ENCODE measurements around the gene PCBP3. TPM values are rescaled to one million over a fixed set of nuclear protein-coding genes. Genes with fewer than 3 reads are reported as not detected.

PCBP3 gene
- polyA plus RNA-seq, 1 donor from 2014 or later, result 1.7 TPM

DNA sequence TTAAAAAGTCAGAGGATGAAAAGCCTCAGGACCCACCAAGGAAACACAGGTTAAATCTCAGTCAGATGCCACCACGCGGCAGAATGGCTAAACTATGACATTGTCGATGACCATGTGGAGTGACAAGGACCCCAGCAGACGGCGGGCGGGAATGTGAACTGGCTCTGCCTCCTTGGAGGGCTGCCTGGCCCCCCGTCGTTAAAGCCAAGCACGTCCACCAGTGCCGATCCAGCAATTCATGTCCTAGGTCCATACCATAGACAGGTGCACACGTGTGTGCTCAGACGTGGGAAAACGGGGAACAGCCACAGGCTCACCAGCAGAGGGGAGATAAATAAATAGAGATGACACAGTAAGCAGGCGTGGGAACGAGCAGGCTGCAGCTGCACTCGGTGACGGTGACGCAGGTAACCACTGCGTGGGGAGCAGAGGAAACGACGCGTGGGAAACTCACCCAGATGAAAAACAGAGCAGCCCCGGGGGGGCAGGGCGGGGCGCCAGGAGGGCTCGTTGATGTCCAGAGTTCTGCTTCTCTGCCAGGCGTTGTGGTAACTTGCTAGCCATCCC is 28.3 kb upstream of the PCBP3 start:
- H3K27ac ChIP-seq (ENCODE audit: low read length), result no peak overlapping the region

GRCh38 chr21:45617021-45617921 is 26.3 kb upstream of the PCBP3 start:
- Histone ChIP-seq H3F3A (ENCODE audit: insufficient read depth, low read length, poor library complexity, severe bottlenecking) (no peaks in the 10 kb centered on the region), H3K9me3 (ENCODE audit: low read length) (no peaks in the 10 kb centered on the region), H3K4me3 (ENCODE audit: low read length) (no peak overlapping the region), H3K9me2 (ENCODE audit: insufficient read depth, low read length) (no peaks in the 10 kb centered on the region), H3K27ac (ENCODE audit: low read length) (no peak overlapping the region), H3K79me2 (replicated peaks; ENCODE audit: insufficient read depth, low read length) (no peaks in the 10 kb centered on the region), H3K36me3 (ENCODE audit: insufficient read depth, low read length) (no peaks in the 10 kb centered on the region), H3K9ac (ENCODE audit: low read length) (no peak overlapping the region), H3K27me3 (ENCODE audit: insufficient read depth, low read depth, low read length) (no peaks in the 10 kb centered on the region), H3K4me2 (ENCODE audit: low read length) (no peak overlapping the region), H2AFZ (ENCODE audit: low read depth, low read length) (no peak overlapping the region), H4K20me1 (ENCODE audit: insufficient read depth) (no peaks in the 10 kb centered on the region)
- TF ChIP-seq RAD21 (conservative IDR thresholded peaks at IDR 0.05), result no peak

More for the DNA sequence above, 28.3 kb upstream of the PCBP3 start:
- Histone ChIP-seq H3K4me3 (ENCODE audit: low read length) (no peak overlapping the region), H3K9me2 (ENCODE audit: insufficient read depth, low read length) (no peaks in the 10 kb centered on the region), H3K4me2 (ENCODE audit: low read length) (no peak overlapping the region), H3K79me2 (replicated peaks; ENCODE audit: insufficient read depth, low read length) (no peaks in the 10 kb centered on the region), H3K9ac (ENCODE audit: low read length) (no peak overlapping the region), H3K9me3 (ENCODE audit: low read length) (no peaks in the 10 kb centered on the region), H3F3A (ENCODE audit: insufficient read depth, low read length, poor library complexity, severe bottlenecking) (no peaks in the 10 kb centered on the region), H2AFZ (ENCODE audit: low read depth, low read length) (no peak overlapping the region), H3K36me3 (ENCODE audit: insufficient read depth, low read length) (no peaks in the 10 kb centered on the region), H3K27me3 (ENCODE audit: insufficient read depth, low read depth, low read length) (no peaks in the 10 kb centered on the region), H4K20me1 (ENCODE audit: insufficient read depth) (no peaks in the 10 kb centered on the region)
- TF ChIP-seq, protein P1, sequence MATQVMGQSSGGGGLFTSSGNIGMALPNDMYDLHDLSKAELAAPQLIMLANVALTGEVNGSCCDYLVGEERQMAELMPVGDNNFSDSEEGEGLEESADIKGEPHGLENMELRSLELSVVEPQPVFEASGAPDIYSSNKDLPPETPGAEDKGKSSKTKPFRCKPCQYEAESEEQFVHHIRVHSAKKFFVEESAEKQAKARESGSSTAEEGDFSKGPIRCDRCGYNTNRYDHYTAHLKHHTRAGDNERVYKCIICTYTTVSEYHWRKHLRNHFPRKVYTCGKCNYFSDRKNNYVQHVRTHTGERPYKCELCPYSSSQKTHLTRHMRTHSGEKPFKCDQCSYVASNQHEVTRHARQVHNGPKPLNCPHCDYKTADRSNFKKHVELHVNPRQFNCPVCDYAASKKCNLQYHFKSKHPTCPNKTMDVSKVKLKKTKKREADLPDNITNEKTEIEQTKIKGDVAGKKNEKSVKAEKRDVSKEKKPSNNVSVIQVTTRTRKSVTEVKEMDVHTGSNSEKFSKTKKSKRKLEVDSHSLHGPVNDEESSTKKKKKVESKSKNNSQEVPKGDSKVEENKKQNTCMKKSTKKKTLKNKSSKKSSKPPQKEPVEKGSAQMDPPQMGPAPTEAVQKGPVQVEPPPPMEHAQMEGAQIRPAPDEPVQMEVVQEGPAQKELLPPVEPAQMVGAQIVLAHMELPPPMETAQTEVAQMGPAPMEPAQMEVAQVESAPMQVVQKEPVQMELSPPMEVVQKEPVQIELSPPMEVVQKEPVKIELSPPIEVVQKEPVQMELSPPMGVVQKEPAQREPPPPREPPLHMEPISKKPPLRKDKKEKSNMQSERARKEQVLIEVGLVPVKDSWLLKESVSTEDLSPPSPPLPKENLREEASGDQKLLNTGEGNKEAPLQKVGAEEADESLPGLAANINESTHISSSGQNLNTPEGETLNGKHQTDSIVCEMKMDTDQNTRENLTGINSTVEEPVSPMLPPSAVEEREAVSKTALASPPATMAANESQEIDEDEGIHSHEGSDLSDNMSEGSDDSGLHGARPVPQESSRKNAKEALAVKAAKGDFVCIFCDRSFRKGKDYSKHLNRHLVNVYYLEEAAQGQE (IDR thresholded peaks at IDR 0.05; ENCODE audit: borderline replicate concordance), result no peak
- TF ChIP-seq MXI1 (conservative IDR thresholded peaks at IDR 0.05; ENCODE audit: poor library complexity, severe bottlenecking), result no peak
- TF ChIP-seq, protein P2, sequence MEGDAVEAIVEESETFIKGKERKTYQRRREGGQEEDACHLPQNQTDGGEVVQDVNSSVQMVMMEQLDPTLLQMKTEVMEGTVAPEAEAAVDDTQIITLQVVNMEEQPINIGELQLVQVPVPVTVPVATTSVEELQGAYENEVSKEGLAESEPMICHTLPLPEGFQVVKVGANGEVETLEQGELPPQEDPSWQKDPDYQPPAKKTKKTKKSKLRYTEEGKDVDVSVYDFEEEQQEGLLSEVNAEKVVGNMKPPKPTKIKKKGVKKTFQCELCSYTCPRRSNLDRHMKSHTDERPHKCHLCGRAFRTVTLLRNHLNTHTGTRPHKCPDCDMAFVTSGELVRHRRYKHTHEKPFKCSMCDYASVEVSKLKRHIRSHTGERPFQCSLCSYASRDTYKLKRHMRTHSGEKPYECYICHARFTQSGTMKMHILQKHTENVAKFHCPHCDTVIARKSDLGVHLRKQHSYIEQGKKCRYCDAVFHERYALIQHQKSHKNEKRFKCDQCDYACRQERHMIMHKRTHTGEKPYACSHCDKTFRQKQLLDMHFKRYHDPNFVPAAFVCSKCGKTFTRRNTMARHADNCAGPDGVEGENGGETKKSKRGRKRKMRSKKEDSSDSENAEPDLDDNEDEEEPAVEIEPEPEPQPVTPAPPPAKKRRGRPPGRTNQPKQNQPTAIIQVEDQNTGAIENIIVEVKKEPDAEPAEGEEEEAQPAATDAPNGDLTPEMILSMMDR (IDR thresholded peaks at IDR 0.05; ENCODE audit: poor library complexity, severe bottlenecking), result no peak
- no peak for TF ChIP-seq POLR2AphosphoS5 (IDR thresholded peaks at IDR 0.05)
- no peak for TF ChIP-seq EP300 (conservative IDR thresholded peaks at IDR 0.05; ENCODE audit: poor library complexity, severe bottlenecking)

GRCh38 chr21:45618287-45618686 is 25.2 kb upstream of the PCBP3 start:
- no peaks in the 10 kb centered on the region for H4K20me1 ChIP-seq (ENCODE audit: insufficient read depth)
- H3K27me3 ChIP-seq (ENCODE audit: insufficient read depth, low read depth, low read length), result no peaks in the 10 kb centered on the region
- no peak overlapping the region for H3K4me2 ChIP-seq (ENCODE audit: low read length)
- H3K27ac ChIP-seq (ENCODE audit: low read length), result no peak overlapping the region
- H2AFZ ChIP-seq (ENCODE audit: low read depth, low read length), result no peak overlapping the region
- no peak overlapping the region for H3K9ac ChIP-seq (ENCODE audit: low read length)
- H3K9me2 ChIP-seq (ENCODE audit: insufficient read depth, low read length), result no peaks in the 10 kb centered on the region
- H3K79me2 ChIP-seq (replicated peaks; ENCODE audit: insufficient read depth, low read length), result no peaks in the 10 kb centered on the region
- H3K9me3 ChIP-seq (ENCODE audit: low read length), result no peaks in the 10 kb centered on the region
- no peak overlapping the region for H3K4me3 ChIP-seq (ENCODE audit: low read length)
- H3F3A ChIP-seq (ENCODE audit: insufficient read depth, low read length, poor library complexity, severe bottlenecking), result no peaks in the 10 kb centered on the region
- H3K36me3 ChIP-seq (ENCODE audit: insufficient read depth, low read length), result no peaks in the 10 kb centered on the region
- TF ChIP-seq SMC3 (conservative IDR thresholded peaks at IDR 0.05; ENCODE audit: poor library complexity), result no peak
- TF ChIP-seq EZH2 (IDR thresholded peaks at IDR 0.05; ENCODE audit: borderline replicate concordance, insufficient read depth, low read length, poor library complexity, severe bottlenecking), result no peak
- no peak for TF ChIP-seq POLR2AphosphoS5 (IDR thresholded peaks at IDR 0.05)
- TF ChIP-seq, protein P1 (IDR thresholded peaks at IDR 0.05; ENCODE audit: borderline replicate concordance), result no peak
- TF ChIP-seq EP300 (conservative IDR thresholded peaks at IDR 0.05; ENCODE audit: poor library complexity, severe bottlenecking), result no peak
- TF ChIP-seq RAD21 (conservative IDR thresholded peaks at IDR 0.05), result no peak
- TF ChIP-seq TAF1 (IDR thresholded peaks at IDR 0.05; ENCODE audit: low read depth), result no peak
- no peak for TF ChIP-seq MXI1 (conservative IDR thresholded peaks at IDR 0.05; ENCODE audit: poor library complexity, severe bottlenecking)

Measured in neural cell (in vitro differentiated cells).